NB4 (cell line): ENCODE results near the gene RBM5.

Experiments
- POLR2A ChIP-seq: IDR thresholded peaks from 2 replicates; pipeline ENCODE4 v1.6.1; 2011; ENCODE audit warnings: mild to moderate bottlenecking; ENCODE audit not compliant: insufficient read length; ENCODE audit errors: extremely low read depth
- TF ChIP-seq, protein P1 (sequence below): IDR thresholded peaks from one replicate; pipeline ENCODE4 v1.5.1; 2012; ENCODE audit warnings: low read depth, low read length

DNA sequence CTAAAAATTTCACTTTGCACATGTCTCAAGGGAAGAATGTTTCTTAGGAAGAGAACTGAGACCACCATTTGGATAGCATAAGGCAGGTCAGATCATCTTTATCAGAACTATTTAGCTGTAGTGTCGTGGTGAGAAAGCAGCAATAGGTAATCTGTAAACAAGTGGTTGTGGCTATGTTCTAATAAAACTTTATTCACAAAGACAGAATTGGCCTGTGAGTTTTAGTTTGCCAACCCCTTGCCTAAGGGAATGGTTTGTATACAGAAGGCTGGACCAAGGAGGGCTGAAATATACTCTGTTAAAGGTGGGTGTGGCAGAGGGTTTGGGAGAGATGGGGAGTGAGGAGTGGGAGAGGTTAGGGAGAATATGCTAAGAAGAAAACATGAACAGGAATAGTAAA lies 10.6 kb upstream of the RBM5 start:
- TF ChIP-seq, protein P1, sequence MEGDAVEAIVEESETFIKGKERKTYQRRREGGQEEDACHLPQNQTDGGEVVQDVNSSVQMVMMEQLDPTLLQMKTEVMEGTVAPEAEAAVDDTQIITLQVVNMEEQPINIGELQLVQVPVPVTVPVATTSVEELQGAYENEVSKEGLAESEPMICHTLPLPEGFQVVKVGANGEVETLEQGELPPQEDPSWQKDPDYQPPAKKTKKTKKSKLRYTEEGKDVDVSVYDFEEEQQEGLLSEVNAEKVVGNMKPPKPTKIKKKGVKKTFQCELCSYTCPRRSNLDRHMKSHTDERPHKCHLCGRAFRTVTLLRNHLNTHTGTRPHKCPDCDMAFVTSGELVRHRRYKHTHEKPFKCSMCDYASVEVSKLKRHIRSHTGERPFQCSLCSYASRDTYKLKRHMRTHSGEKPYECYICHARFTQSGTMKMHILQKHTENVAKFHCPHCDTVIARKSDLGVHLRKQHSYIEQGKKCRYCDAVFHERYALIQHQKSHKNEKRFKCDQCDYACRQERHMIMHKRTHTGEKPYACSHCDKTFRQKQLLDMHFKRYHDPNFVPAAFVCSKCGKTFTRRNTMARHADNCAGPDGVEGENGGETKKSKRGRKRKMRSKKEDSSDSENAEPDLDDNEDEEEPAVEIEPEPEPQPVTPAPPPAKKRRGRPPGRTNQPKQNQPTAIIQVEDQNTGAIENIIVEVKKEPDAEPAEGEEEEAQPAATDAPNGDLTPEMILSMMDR, result no peak
- TF ChIP-seq POLR2A, result no peak
